Fibroblast of gingiva (primary cell): Measurements from ENCODE around the gene NHEJ1.
A peak's percentile ranks its signal among the peaks of the same experiment; 100 is the strongest.
"Not testable (repeated sequence)": the region's sequence is repeated elsewhere in the genome, so short reads cannot be mapped to it uniquely, and the experiment has no call there.

Source experiments
- DNase-seq: peaks from one replicate; pipeline ENCODE4 v3.0.0-alpha.2; 2011; ENCODE audit warnings: low read depth

NHEJ1 gene

DNA sequence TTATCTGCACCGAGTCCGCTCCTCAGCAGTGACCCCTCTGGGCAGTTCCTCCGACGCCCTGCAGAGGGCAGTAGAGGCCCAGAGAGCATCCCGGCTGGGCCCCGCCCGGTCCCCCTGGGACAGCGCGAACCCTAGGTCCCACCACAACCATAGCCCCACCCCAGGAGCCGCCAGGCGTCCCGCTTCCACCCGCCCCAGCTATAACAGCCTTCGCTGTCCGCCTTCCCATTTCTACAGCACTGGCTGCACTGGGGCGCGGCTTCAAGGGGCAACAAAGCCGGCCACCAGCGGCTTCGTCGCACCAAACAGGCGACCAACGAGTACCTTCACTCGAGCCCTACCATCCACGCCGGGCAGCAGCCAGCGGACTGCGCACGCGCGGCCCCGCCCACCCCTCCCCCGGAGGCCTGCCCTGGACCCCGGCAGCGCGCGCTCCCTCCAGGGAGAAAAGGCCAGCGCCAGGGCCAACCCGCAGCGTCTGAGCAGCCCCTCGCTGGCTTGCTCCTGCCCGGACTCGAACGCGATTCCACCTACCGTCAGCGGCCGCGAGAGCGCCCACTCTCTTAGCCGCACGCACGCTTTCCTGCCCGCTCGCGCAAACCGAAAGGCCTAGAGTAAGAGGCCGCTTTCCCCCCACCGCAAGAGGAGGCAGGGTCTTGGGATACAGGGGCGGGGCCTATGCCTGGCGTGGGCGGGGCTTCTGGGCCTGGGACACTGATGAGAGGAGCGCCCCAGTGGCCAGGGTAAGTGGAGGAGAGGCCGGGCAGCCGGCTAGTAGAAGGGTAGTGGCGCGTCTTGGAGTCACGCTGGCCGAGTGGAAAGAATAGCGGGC, at the start of gene NHEJ1:
Gene NHEJ1, minus strand, starts transcription at position 630 of the 832 bp plus-strand sequence. CDS start 2,453 bp downstream, outside the sequence.
- peak; percentile 93 for DNase-seq

DNA sequence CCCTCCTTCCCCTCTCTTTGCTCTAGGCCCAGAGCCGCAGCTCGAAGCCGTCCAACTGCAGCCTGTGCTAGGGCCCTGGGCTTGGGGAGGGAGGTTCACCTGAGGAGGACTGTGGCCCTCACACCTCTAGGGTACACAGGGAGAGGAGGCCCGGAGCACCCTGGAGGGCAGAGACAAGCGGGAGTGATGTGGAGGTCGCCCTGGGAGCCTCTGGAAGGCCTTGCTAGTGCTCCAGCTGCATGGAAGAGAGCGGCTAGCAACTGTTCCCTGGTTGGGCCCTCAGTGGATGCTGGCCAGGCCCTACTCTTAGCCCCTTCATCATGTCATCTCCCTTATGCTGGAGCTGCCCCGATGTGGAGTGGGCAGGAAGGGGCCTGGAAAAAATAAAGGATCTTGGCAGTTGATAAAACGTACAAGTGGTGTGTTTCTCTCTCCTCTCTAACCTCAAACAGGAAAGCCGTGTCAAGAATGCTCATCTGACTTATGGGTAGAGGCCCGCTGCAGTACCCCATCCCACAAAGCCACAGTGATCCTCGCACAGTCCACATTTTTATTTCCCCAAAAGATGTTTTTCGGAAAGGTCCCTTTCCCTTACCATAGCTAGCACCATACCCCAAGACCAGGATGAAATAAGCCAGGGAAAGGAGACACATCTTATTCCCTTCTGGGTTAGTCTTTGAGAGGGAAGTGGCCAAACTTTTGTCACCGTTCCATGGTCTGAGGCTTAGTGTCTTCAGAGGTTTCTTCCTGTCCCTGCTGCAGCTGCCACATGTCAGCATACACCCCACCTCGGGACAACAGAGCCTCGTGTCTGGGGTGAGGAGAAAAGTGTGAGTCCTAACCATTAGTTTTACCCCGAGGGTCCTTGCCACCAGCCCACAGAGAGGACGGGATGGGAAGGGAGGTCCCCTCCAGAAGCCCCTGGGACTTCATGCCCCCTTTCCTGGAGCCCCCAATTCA, 48.9 kb upstream of the NHEJ1 start:
- no peak for DNase-seq

DNA sequence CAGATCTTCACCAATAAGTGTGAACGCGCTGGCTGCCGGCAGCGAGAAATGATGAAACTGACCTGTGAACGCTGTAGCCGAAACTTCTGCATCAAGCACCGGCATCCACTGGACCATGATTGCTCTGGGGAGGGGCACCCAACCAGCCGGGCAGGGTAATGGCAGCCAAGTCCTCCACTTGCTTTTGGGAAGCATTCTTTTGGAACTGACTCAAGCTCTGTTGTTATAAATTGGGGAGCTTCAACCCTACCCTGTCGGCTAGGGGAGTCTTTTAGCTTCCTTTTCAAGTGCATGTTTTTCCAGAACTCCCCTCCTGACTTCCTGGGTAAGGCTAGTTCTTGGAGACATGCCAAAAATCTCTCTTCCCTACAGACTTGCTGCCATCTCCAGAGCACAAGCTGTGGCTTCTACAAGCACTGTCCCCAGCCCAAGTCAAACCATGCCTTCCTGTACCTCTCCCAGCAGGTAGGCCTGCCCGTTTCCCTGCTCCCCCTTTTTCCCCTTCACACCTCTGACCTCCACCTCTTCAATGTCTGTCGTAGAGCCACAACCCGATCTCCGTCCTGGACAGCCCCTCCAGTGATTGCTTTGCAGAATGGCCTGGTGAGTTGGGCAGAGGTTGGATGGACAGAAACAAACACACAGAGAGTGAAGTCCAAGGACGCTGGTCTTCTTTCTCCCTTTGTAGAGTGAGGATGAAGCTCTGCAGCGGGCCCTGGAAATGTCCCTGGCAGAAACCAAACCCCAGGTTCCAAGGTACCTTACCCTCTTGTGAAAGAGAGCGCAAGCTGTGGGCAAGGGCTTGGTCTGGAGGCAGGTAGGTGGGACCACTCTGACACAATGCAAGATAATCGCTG, 47.5 kb upstream of the NHEJ1 start:
- peak; percentile 40 for DNase-seq

GRCh38 chr2:219207134-219207883, 46.7 kb upstream of the NHEJ1 start:
- no peak for DNase-seq

- DNase-seq: peak; percentile 89
These were observed 45.9 kb upstream of the NHEJ1 start, which contains the start of gene ZFAND2B for GRCh38 chr2:219206328-219207133. TSS of gene ZFAND2B (plus strand) at chr2:219206782. CDS start at chr2:219206988, 206 bp downstream.

DNA sequence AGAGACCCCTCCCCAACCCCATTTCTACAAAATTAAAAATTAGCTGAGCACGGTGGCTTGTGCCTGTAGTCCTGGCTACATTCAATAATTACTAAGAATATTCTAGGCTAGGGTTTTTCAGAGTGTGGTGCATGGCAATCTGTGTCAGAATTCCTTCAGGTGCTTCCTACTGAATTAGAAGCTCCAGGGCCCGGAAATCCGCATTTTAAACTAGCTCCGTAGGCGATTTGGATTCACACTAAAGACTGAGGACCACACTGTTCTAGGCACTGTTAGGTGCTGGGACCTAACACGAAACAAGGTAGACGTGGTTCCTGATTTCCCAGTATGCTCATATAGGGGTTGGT, 45.3 kb upstream of the NHEJ1 start:
- no peak for DNase-seq

GRCh38 chr2:219205165-219205538, 44.5 kb upstream of the NHEJ1 start:
- DNase-seq: no peak

DNA sequence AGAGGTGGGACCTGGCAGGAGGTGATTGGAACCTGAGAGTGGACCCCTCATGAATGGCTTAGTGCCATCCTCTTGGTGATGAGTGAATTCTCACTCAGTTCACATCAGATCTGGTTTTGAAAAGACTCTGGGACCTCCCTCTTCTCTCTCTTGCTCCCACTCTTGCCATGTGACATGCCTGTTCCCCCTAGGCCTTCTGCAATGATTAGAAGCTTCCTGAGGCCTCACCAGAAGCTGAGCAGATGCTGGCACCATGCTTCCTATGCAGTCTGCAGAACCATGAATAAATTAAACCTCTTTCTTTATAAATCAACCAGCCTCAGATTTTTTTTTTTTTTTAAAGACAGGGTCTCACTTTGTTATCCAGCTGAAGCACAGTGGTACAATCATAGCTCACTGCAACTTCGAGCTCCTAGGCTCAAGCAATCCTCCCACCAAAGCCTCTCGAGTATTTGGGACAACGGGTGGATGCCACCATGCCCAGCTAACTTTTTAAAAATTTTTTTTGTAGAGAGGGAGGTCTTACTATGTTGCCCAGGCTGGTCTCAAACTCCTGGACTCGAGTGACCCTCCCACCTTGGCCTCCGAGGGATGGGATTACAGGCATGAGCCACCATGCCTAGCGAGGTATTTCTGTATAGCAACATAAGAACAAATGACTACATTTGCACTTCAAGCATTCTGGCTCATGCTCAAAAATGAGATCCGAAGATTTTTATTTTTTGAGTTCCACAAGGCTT, 44.0 kb upstream of the NHEJ1 start:
- DNase-seq: no peak

- not testable (repeated sequence) for DNase-seq
These were observed 40.7 kb upstream of the NHEJ1 start for GRCh38 chr2:219201331-219201730.

- not testable (repeated sequence) for DNase-seq
These were observed 40.1 kb upstream of the NHEJ1 start for GRCh38 chr2:219200502-219201326.

DNA sequence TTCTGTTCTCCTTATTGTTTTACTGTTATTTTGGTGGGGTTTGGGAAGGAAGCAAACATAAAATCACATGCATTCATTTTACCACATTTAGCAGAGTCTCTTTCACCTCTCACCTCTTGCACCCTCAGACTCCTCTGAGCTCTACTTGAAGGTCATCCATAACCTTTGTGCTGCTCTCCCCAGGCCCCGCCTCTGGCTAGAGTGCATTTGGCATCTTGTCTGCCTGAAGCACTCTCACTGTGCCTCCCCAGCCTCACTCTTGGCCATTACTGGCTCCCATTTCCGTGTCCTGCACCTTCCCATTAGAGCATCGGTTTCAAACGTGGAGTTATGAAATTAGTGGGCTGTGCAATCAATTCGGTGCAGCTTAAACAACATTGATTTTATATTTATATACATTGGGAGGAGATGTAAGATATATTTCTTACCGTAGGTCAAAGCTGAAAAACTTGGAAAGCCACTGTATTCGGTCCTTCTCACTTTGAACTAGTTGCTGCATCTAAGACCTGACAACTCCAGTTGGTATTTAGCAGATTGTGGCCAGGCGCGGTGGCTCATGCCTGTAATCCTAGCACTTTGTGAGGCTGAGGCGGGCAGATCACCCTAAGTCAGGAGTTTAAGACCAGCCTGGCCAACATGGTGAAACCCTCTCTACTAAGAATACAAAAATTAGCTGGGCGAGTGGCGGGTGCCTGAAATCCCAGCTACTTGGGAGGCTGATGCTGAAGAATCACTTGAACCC, 39.0 kb upstream of the NHEJ1 start:
- DNase-seq: no peak

- DNase-seq: no peak
These were observed 38.4 kb upstream of the NHEJ1 start for GRCh38 chr2:219198974-219199373.

DNA sequence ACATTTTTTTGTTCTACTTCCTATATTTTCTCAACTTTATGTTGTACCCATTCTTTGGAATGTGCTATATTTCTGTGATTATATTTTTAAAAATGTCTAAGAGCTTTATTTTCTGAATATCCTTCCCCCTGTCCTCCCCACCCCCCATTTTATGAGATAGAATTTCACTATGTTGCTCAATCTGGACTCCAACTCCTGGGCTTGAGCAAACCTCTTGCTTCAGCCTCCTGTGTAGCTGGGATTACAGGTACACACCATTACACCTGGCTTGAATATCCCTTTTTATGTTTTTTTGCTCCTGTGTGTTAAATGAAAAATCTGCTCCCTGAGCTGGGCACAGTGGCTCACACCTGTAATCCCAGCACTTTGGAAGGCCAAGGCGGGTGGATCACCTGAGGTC, 36.8 kb upstream of the NHEJ1 start:
- no peak for DNase-seq

DNA sequence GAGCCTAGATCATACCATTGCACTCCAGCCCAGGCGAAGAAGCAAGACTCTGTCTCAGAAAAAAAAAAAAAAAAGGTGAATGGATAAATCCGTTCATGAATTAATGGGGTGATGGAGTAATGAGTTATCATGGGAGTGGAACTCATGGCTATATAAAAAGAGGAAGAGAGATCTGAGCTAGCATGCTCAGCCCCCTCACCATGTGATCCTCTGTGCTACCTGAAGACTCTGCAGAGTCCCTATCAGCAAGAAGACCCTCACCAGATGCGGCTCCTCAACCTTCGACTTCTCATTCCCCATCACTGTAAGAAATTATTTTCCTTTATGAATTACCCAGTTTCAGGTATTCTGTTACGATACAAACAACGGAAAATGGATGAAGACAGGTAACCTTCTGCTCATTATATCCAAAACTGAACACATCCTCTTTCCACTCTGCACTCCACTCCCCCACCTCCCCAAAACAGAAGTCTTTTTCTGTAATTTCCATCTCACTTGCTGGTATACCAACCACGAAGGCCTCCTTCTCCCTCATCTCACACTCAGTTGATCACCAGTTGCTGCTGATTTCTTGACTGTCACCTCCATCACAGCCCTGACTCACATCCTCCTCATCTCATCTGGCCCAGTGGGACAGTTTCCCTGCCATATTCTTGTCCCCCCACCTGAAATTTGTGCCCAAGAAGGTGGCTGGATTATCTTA, 26.3 kb upstream of the NHEJ1 start:
- DNase-seq: no peak

DNA sequence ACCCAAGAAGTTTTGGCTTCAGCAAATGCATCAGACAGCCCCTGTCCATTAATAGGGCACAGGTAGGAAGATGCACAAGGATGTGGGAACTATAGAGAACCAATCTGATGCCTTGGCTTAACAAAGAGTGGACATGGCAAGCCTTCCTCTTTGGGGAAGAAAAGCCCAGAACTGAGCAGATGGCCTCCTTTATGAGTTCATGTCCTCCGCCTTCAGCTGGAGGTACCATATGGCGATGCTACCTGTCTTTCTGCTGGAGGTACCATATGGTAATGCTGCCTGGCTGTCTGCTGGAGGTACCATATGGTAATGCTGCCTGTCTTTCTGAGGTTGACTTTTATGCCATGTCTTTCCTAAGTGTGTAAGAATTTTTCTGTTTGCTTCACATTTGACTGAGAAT, 23.5 kb upstream of the NHEJ1 start:
- DNase-seq: no peak

- no peak for DNase-seq
These were observed 22.6 kb upstream of the NHEJ1 start for GRCh38 chr2:219183151-219183772.
